ENCODE data around the gene MED26. TPM values are rescaled to one million over a fixed set of nuclear protein-coding genes. Genes with fewer than 3 reads are reported as not detected.

MED26 gene
- total RNA-seq, 2 experiments from 2014 or later: 16.0 to 21.3 TPM

DNA sequence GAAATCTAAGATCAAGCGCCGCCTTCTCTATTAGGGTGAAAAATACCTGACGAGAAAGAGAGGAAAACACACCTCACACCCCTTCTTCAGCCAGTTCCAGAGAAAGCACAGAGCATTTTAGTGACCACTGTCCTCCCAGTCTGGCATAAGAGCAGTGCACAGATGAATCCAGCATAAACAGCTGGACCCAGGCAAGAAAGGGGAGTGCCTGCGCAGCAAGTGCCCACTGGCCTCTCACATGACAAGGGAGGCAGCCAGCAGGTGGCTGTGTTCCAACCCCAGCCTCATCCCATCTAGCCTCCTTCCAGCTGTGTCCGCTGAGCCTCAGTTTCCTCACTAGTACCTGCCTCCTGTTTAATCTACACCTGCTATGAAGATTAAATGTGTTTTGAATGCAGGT is 8.0 kb downstream of the MED26 start:
- Mint-ChIP-seq H3K27ac (no peak overlapping the region), H3K36me3 (peaks cover 3% of the 10 kb centered on the region), H3K9me3 (ENCODE audit: low read depth) (no peaks in the 10 kb centered on the region), H3K4me3 (no peak overlapping the region), H3K27me3 (no peaks in the 10 kb centered on the region), H3K4me1 (peaks cover 60% of the 10 kb centered on the region)
- DNase-seq (no peak), ATAC-seq (no peak)
- CTCF ChIA-PET: no interaction called here

DNA sequence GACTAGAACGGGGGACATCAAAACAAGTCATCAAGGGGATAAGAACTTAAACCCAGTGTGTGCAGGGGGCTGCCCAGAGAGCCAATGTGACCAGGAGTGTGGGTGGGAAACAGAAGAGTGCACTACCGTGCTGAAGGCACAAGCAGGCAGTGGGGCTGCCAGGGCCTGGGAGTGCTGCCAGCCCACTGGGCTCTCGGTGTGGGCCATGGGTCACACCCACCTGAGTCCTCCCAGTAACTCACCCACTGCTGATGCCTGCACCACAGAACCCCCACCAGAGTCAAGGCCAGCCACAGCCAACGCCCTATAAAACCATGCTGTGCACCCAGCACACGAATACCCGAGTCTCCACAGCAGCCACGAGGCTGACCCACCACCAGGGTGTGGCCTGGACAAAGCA is 8.5 kb downstream of the MED26 start:
- no peak for ATAC-seq
- H3K4me1 Mint-ChIP-seq: peaks cover 64% of the 10 kb centered on the region
- CTCF ChIA-PET: no interaction called here

GRCh38 chr19:16618248-16618647 is 9.8 kb downstream of the MED26 start:
- ATAC-seq (no peak), DNase-seq (no peak)
- H3K27me3 Mint-ChIP-seq: no peaks in the 10 kb centered on the region
- H3K36me3 Mint-ChIP-seq: no peaks in the 10 kb centered on the region
- H3K4me3 Mint-ChIP-seq: no peak overlapping the region
- H3K9me3 Mint-ChIP-seq (ENCODE audit: low read depth): no peaks in the 10 kb centered on the region
- CTCF ChIA-PET: no interaction called here
- no peak overlapping the region for H3K27ac Mint-ChIP-seq
- peaks cover 61% of the 10 kb centered on the region for H3K4me1 Mint-ChIP-seq

More for the DNA sequence above, 8.5 kb downstream of the MED26 start:
- Mint-ChIP-seq H3K27me3 (no peaks in the 10 kb centered on the region), H3K27ac (peak overlapping the region; percentile 15), H3K4me3 (no peak overlapping the region), H3K36me3 (no peaks in the 10 kb centered on the region), H3K9me3 (ENCODE audit: low read depth) (no peaks in the 10 kb centered on the region)
- no peak for DNase-seq

DNA sequence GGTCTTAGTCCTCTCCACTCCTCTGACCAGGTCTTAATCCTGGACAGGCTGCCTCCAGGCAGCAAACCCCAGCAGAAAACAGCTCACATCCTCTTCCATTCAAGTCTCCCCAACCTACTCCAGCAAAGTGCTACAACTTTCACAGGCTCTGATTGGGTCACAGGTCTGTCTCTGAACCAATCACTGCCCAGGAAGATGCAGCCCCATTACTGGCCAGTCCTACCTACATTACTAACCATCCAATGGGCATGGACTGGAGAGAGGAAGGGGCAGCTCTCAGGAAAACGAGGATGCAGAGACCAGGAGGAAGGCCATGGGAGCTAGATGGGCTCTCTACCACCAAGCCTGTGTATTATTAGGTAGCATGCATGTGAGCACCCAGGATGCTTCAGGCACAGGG is 12.2 kb downstream of the MED26 start:
- H3K9me3 Mint-ChIP-seq (ENCODE audit: low read depth): no peaks in the 10 kb centered on the region
- CTCF ChIA-PET: interaction anchor here (0.6 to 0.8 kb wide), 2 partner anchors 14 to 505 kb away, joined by 3 read pairs; no protein-coding TSS in a partner anchor
- H3K27ac Mint-ChIP-seq: peak overlapping the region; percentile 72
- ATAC-seq (no peak), DNase-seq (no peak)
- H3K4me3 Mint-ChIP-seq: no peak overlapping the region
- H3K4me1 Mint-ChIP-seq: peaks cover 58% of the 10 kb centered on the region
- H3K36me3 Mint-ChIP-seq: no peaks in the 10 kb centered on the region
- H3K27me3 Mint-ChIP-seq: no peaks in the 10 kb centered on the region

- Mint-ChIP-seq H3K27me3 (no peaks in the 10 kb centered on the region), H3K27ac (peak overlapping the region; percentile 72), H3K9me3 (ENCODE audit: low read depth) (no peaks in the 10 kb centered on the region), H3K4me3 (peak overlapping the region; percentile 27), H3K4me1 (peaks cover 59% of the 10 kb centered on the region), H3K36me3 (no peaks in the 10 kb centered on the region)
- CTCF ChIA-PET: no interaction called here
- no peak for DNase-seq
- no peak for ATAC-seq
These were observed 13.1 kb downstream of the MED26 start for GRCh38 chr19:16614941-16615340.

DNA sequence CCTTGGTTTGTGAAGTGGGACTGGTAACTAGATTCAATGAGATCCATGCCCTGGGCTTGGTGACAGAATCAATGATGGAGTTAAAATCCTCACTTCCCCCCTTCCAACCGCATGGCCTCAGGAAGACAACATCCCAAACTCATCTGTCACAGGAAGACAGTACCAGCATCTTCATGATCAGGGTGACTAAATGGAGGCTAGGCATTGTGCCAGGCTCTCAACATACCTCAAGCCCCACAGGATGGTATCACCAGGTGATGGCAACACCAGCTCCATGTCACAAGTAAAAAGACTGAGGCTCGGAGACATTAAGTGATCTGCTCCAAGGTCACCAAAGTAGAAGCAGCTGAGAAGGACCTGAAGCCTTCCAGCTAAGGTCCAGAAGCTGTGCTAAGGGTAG is 14.2 kb downstream of the MED26 start:
- DNase-seq: no peak
- Mint-ChIP-seq H3K27ac (peak overlapping the region; percentile 3), H3K4me3 (no peak overlapping the region), H3K36me3 (no peaks in the 10 kb centered on the region), H3K4me1 (peaks cover 52% of the 10 kb centered on the region), H3K27me3 (no peaks in the 10 kb centered on the region), H3K9me3 (ENCODE audit: low read depth) (no peaks in the 10 kb centered on the region)
- ATAC-seq: no peak
- CTCF ChIA-PET: interaction anchor here (1.0 to 1.5 kb wide), 3 partner anchors 14 to 86 kb away, joined by 4 to 5 read pairs (median 4); partner anchors contain the start of gene MED26

- ATAC-seq (no peak), DNase-seq (no peak)
- H3K27me3 Mint-ChIP-seq: no peaks in the 10 kb centered on the region
- CTCF ChIA-PET: interaction anchor here (0.9 to 1.5 kb wide), 7 partner anchors 12 to 85 kb away, joined by 3 to 5 read pairs (median 3); no protein-coding TSS in a partner anchor
- no peaks in the 10 kb centered on the region for H3K9me3 Mint-ChIP-seq (ENCODE audit: low read depth)
- no peak overlapping the region for H3K4me3 Mint-ChIP-seq
- peaks cover 63% of the 10 kb centered on the region for H3K4me1 Mint-ChIP-seq
- no peak overlapping the region for H3K27ac Mint-ChIP-seq
- H3K36me3 Mint-ChIP-seq: no peaks in the 10 kb centered on the region
These were observed 15.4 kb downstream of the MED26 start for GRCh38 chr19:16612636-16613035.

DNA sequence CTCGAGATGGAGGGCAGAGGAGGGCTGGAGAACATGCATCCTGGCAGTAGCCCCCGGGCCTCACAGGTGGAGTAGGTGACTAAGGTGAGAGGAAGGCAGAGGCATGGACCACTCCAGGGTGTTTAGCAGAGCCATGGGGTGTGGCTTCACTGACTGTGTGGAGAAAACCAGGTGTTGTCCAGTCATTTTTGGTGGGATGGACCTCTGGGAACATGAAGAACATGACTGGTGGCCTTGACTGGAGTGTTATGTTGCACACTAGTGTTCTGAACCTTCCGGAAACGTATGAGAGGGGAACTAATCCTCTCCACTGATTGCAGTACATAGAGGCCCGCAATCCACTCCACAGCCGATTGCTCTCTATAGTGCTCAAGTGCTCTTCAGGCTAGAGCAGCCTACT is 16.9 kb downstream of the MED26 start:
- Mint-ChIP-seq H3K4me3 (no peak overlapping the region), H3K27ac (no peak overlapping the region), H3K36me3 (no peaks in the 10 kb centered on the region), H3K9me3 (ENCODE audit: low read depth) (no peaks in the 10 kb centered on the region), H3K4me1 (peaks cover 52% of the 10 kb centered on the region), H3K27me3 (no peaks in the 10 kb centered on the region)
- DNase-seq (no peak), ATAC-seq (no peak)
- CTCF ChIA-PET: interaction anchor here (0.8 kb wide), 1 partner anchor 24 kb away, joined by 3 read pairs; no protein-coding TSS in a partner anchor

DNA sequence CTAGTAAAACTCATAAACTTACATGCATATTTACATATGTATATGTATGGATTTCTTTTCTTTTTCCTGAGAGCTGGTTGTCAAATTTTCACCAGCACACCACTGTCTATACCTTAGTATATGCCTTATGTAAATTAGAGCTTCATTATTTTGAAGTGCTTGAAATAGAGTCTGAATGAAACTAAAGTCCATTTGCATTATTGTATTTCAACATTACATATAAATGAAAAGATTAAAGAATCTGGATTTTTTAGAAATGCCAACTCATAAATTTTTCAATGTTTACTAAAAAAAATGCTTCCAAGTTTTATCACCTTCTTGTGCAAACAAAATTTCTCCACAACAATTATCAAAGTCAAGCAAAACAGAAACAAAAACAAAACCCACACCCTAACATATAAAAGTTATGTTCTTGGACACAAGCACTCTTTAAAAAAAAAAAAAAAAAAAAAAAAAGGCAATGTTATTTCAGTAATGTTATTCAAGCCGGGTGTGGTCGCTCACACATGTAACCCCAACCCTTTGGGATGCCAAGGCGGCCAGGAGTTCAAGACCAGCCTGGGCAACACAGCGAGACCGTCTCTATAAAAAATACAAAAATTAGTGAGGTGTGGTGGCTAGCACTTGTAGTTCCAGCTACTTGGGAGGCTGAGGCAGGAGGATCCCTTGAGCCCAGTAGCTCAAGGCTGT is 18.3 kb downstream of the MED26 start:
- no peak overlapping the region for H3K27ac Mint-ChIP-seq
- H3K36me3 Mint-ChIP-seq: no peaks in the 10 kb centered on the region
- no peaks in the 10 kb centered on the region for H3K9me3 Mint-ChIP-seq (ENCODE audit: low read depth)
- CTCF ChIA-PET: interaction anchor here (0.7 to 2.0 kb wide), 3 partner anchors 25 to 391 kb away, joined by 3 to 7 read pairs (median 4); no protein-coding TSS in a partner anchor
- H3K4me1 Mint-ChIP-seq: peaks cover 46% of the 10 kb centered on the region
- no peak for DNase-seq
- H3K27me3 Mint-ChIP-seq: no peaks in the 10 kb centered on the region
- no peak for ATAC-seq
- no peak overlapping the region for H3K4me3 Mint-ChIP-seq

GRCh38 chr19:16608290-16608739 is 19.7 kb downstream of the MED26 start:
- peak; percentile 65 for ATAC-seq
- H3K27me3 Mint-ChIP-seq: no peaks in the 10 kb centered on the region
- peak overlapping the region; percentile 45 for H3K27ac Mint-ChIP-seq
- CTCF ChIA-PET: interaction anchor here (1.3 kb wide), 2 partner anchors 19 to 20 kb away, joined by 3 read pairs; partner anchors contain the start of gene MED26
- peaks cover 40% of the 10 kb centered on the region for H3K4me1 Mint-ChIP-seq
- H3K36me3 Mint-ChIP-seq: no peaks in the 10 kb centered on the region
- no peak for DNase-seq
- no peak overlapping the region for H3K4me3 Mint-ChIP-seq
- H3K9me3 Mint-ChIP-seq (ENCODE audit: low read depth): no peaks in the 10 kb centered on the region

- Mint-ChIP-seq H3K4me1 (peaks cover 40% of the 10 kb centered on the region), H3K4me3 (no peak overlapping the region), H3K27me3 (no peaks in the 10 kb centered on the region), H3K36me3 (no peaks in the 10 kb centered on the region), H3K9me3 (ENCODE audit: low read depth) (no peaks in the 10 kb centered on the region), H3K27ac (peak overlapping the region; percentile 45)
- CTCF ChIA-PET: interaction anchor here (0.6 to 1.3 kb wide), 3 partner anchors 16 to 20 kb away, joined by 3 read pairs; partner anchors contain the start of gene MED26
- ATAC-seq (no peak), DNase-seq (no peak)
These were observed 20.2 kb downstream of the MED26 start for GRCh38 chr19:16607819-16608218.

DNA sequence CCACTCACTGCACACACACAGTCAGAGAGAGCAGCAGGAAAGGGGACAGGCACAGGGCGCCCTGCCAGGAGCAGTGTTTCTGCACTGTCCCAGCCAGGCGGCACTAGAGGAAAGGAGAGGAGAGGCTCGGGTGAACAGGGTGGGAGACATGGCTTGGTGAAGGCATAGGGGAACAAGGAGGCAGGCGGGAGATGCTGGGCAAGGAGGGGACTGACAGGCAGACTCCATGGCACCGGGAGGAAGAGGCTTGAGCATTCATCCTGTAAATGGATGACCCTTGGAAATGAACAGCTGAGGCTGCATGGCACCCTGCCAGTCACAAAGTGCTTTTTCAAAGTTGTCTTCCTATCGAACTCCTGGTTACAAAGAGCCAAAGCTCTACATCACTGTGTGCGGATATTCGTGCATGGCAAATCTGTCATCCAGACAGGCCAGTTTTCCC is 22.4 kb downstream of the MED26 start:
- CTCF ChIA-PET: no interaction called here
- no peaks in the 10 kb centered on the region for H3K27me3 Mint-ChIP-seq
- no peaks in the 10 kb centered on the region for H3K9me3 Mint-ChIP-seq (ENCODE audit: low read depth)
- no peaks in the 10 kb centered on the region for H3K36me3 Mint-ChIP-seq
- peak overlapping the region; percentile 4 for H3K27ac Mint-ChIP-seq
- DNase-seq: no peak
- ATAC-seq: no peak
- no peak overlapping the region for H3K4me3 Mint-ChIP-seq
- peaks cover 27% of the 10 kb centered on the region for H3K4me1 Mint-ChIP-seq

GRCh38 chr19:16605115-16605514 is 22.9 kb downstream of the MED26 start:
- CTCF ChIA-PET: no interaction called here

GRCh38 chr19:16604615-16605014 is 23.4 kb downstream of the MED26 start:
- H3K27ac Mint-ChIP-seq: no peak overlapping the region
- ATAC-seq: no peak
- no peak for DNase-seq
- H3K4me3 Mint-ChIP-seq: no peak overlapping the region
- no peaks in the 10 kb centered on the region for H3K36me3 Mint-ChIP-seq
- no peaks in the 10 kb centered on the region for H3K9me3 Mint-ChIP-seq (ENCODE audit: low read depth)
- peaks cover 27% of the 10 kb centered on the region for H3K4me1 Mint-ChIP-seq
- no peaks in the 10 kb centered on the region for H3K27me3 Mint-ChIP-seq
- CTCF ChIA-PET: interaction anchor here (1.3 kb wide), 1 partner anchor 17 kb away, joined by 4 read pairs; no protein-coding TSS in a partner anchor

More at GRCh38 chr19:16605115-16605514, 22.9 kb downstream of the MED26 start:
- H3K27me3 Mint-ChIP-seq: no peaks in the 10 kb centered on the region
- no peak for ATAC-seq
- H3K4me3 Mint-ChIP-seq: no peak overlapping the region
- no peak for DNase-seq
- H3K9me3 Mint-ChIP-seq (ENCODE audit: low read depth): no peaks in the 10 kb centered on the region
- no peak overlapping the region for H3K27ac Mint-ChIP-seq
- H3K4me1 Mint-ChIP-seq: peaks cover 28% of the 10 kb centered on the region
- H3K36me3 Mint-ChIP-seq: no peaks in the 10 kb centered on the region
